Keratinocyte (primary cell): Measurements from ENCODE around the gene PDGFB.

Source experiments
- EZH2 ChIP-seq: IDR thresholded peaks from one replicate; pipeline ENCODE4 v1.6.1; 2012; ENCODE audit warnings: inconsistent platforms, mild to moderate bottlenecking, low read length, moderate library complexity
- TF ChIP-seq, protein P1 (sequence below), 3 experiments: IDR thresholded peaks in 1 of 3; conservative IDR thresholded peaks in 1 of 3; optimal IDR thresholded peaks in 1 of 3; 2 replicates in 2 of 3; 3 replicates in 1 of 3; pipeline versions ENCODE3 to v1.5.1; 2011; ENCODE audit warnings: low read length in 3 of 3, mild to moderate bottlenecking in 3 of 3, moderate library complexity in 2 of 3, control low read depth in 1 of 3, inconsistent platforms in 1 of 3; ENCODE audit not compliant: insufficient read depth in 2 of 3; ENCODE audit errors: extremely low read depth in 1 of 3

DNA sequence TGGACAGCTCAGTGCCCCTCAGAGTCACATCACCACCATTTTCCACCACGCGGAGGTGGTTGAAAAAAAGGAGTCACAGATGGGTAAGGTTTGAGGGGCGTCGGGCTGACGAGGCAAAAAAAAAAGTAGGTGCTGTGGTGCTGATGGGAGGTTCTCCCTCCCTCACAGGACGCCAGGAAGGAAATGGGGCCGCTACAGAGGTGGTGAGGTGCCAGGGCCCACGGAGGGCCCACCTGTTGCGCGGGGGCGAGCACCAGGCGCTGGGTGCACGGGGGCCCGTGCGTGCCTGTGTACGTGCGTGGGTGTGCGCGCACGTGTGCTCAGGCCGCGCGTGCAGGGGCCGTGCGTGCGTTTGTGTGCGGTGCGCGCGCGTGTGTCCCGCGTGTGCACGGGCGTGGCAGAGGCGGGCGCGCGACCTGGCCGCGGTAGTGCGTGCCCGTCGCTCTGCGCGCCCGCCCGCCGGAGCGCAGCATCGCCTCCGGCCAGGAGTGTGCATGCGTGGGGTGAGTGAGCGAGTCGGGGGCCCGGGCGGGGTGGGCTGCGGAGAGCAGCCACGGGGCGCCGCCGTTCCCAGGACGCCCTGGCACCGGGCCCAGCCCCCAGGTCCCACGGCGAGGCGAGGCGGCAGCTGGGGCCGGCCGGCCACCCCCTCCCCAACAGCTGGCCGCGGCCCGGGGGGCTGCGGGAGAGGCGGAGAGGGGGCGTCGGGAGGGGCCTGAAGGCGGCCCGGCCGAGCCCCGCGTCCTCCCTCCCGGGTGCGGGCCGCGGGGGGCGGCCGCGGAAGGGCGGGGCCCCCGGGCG, 2.8 kb downstream of the PDGFB start:
- TF ChIP-seq, protein P1, sequence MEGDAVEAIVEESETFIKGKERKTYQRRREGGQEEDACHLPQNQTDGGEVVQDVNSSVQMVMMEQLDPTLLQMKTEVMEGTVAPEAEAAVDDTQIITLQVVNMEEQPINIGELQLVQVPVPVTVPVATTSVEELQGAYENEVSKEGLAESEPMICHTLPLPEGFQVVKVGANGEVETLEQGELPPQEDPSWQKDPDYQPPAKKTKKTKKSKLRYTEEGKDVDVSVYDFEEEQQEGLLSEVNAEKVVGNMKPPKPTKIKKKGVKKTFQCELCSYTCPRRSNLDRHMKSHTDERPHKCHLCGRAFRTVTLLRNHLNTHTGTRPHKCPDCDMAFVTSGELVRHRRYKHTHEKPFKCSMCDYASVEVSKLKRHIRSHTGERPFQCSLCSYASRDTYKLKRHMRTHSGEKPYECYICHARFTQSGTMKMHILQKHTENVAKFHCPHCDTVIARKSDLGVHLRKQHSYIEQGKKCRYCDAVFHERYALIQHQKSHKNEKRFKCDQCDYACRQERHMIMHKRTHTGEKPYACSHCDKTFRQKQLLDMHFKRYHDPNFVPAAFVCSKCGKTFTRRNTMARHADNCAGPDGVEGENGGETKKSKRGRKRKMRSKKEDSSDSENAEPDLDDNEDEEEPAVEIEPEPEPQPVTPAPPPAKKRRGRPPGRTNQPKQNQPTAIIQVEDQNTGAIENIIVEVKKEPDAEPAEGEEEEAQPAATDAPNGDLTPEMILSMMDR (optimal IDR thresholded peaks at IDR 0.05 in 1 of 3, IDR thresholded peaks at IDR 0.05 in 1 of 3, conservative IDR thresholded peaks at IDR 0.05 in 1 of 3; ENCODE audit: extremely low read depth in 1 of 3, insufficient read depth in 2 of 3, low read length in 3 of 3): no peak
- no peak for TF ChIP-seq EZH2
